OCI-LY3 (cell line): ENCODE results near the gene PPP1R9A.
"Not testable (repeated sequence)": the region's sequence is repeated elsewhere in the genome, so short reads cannot be mapped to it uniquely, and the experiment has no call there.

ENCODE experiments used
- H2AFZ ChIP-seq: fragments of 200-600, 300-600 bp; shearing (Covaris generic); 2 replicates; pipeline ENCODE4 v1.6.0; 2014; ENCODE audit warnings: antibody characterized with exemption, low read depth, low read length
- H3K27ac ChIP-seq: fragments of 200-600, 300-600 bp; sonication (generic); 2 replicates; pipeline ENCODE4 v1.5.1; 2014; ENCODE audit warnings: mild to moderate bottlenecking, low read length, moderate library complexity, mixed read lengths
- H3K27me3 ChIP-seq: fragments of 200-600, 300-600 bp; sonication (generic); 2 replicates; pipeline ENCODE4 v1.6.1; 2014; ENCODE audit warnings: low read depth, low read length, mixed read lengths
- H3K36me3 ChIP-seq: fragments of 200-600, 300-600 bp; sonication (generic); replicated peaks from 2 replicates; pipeline ENCODE3; 2014; ENCODE audit warnings: low read depth, low read length, mixed read lengths
- H3K4me1 ChIP-seq: fragments of 300-600, 200-600 bp; sonication (generic); 2 replicates; pipeline ENCODE4 v1.6.1; 2014; ENCODE audit warnings: low read length, mixed read lengths
- H3K4me2 ChIP-seq: fragments of 200-600, 300-600 bp; sonication (generic); 2 replicates; pipeline ENCODE4 v1.6.1; 2014; ENCODE audit warnings: low read length, mixed read lengths
- H3K4me3 ChIP-seq: fragments of 300-600, 200-600 bp; sonication (generic); 2 replicates; pipeline ENCODE4 v1.5.1; 2014; ENCODE audit warnings: antibody characterized with exemption, mild to moderate bottlenecking, low read length, moderate library complexity
- H3K79me2 ChIP-seq: fragments of 300-600, 200-600 bp; shearing (Covaris generic); 2 replicates; pipeline ENCODE4 v1.6.1; 2014; ENCODE audit warnings: mild to moderate bottlenecking, low read length, mixed read lengths
- H3K9ac ChIP-seq: fragments of 300-600, 200-600 bp; shearing (Covaris generic); 2 replicates; pipeline ENCODE4 v1.6.0; 2014; ENCODE audit warnings: mild to moderate bottlenecking, low read length, moderate library complexity
- H3K9me3 ChIP-seq: fragments of 200-600, 300-600 bp; shearing (Covaris generic); 2 replicates; pipeline ENCODE4 v1.6.1; 2014; ENCODE audit warnings: low read length, mixed read lengths; ENCODE audit not compliant: insufficient read depth
- H4K20me1 ChIP-seq: fragments of 200-600, 300-600 bp; sonication (generic); 2 replicates; pipeline ENCODE4 v1.6.1; 2016; ENCODE audit warnings: low read length, mixed read lengths; ENCODE audit not compliant: insufficient read depth
- CTCF ChIP-seq: fragments of 200-600, 300-600 bp; sonication (generic); IDR thresholded peaks from 2 replicates; pipeline ENCODE4 v1.5.1; 2014; ENCODE audit warnings: antibody characterized with exemption, low read length, low read depth
- EZH2phosphoT487 ChIP-seq: fragments of 200-600 bp; shearing (Covaris generic); IDR thresholded peaks from 2 replicates; pipeline ENCODE4 v1.6.1; 2018; ENCODE audit warnings: antibody characterized with exemption, mixed run types, low read depth

The PPP1R9A gene

DNA sequence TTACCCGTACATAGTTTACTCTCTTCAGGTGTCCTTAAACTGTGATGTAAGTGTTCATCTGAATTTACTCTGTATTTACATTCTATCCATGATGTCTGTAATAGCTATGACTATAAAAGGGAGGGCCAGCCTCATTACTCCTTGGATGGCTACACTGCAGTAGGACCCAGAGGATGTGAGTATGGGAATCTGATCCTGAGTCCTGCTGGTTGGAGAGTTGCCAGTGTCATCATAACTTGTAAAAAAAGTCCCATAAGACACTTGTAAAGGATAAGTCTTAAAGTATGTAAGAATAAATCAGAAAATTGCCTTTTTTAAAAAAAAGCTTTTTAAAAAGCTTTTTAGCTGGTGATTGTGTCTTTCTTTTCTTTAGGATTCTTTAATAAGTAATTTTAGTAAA lies 95.4 kb downstream of the PPP1R9A start:
- no peaks in the 10 kb centered on the region for H3K27me3 ChIP-seq
- H3K4me1 ChIP-seq: peaks cover 7% of the 10 kb centered on the region
- no peaks in the 10 kb centered on the region for H4K20me1 ChIP-seq
- H3K4me2 ChIP-seq: no peak overlapping the region
- H3K27ac ChIP-seq: no peak overlapping the region
- H3K79me2 ChIP-seq: no peaks in the 10 kb centered on the region
- H3K9me3 ChIP-seq: no peaks in the 10 kb centered on the region
- H3K4me3 ChIP-seq: no peak overlapping the region
- no peak overlapping the region for H2AFZ ChIP-seq
- H3K36me3 ChIP-seq: no peaks in the 10 kb centered on the region
- H3K9ac ChIP-seq: no peak overlapping the region
- no peak for TF ChIP-seq CTCF
- no peak for TF ChIP-seq EZH2phosphoT487

DNA sequence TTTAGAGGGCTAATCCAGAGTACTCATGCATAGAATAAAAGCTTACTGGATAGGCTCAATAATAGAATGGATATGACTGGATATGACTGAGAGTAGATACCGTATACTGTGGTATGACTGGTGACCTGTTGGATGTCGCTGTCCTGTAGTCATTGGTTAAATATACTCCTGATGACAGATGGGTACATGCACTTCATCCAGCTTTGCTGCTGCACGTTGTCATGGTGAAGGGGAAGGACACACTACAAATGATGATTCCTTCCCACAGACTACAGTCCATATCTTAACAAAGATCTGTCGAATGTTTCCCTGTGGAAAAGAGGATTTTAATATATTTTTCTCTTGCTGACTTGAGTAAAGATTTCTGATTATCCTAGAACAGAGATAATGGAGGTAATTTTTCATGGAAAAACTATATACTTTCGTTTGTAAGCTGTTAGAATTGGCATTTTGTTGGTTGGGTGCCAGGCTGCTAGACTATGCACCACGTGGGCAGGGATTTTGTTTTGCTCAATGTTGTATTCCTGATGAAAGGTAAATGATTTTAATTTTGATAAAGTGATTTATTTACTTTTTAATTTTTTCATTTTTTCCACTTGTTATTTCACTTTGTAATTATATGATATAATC lies 97.3 kb downstream of the PPP1R9A start:
- no peak overlapping the region for H3K4me2 ChIP-seq
- TF ChIP-seq CTCF (no peak), EZH2phosphoT487 (no peak)
- no peak overlapping the region for H3K27ac ChIP-seq
- no peak overlapping the region for H3K9ac ChIP-seq
- peaks cover 14% of the 10 kb centered on the region for H3K4me1 ChIP-seq
- no peaks in the 10 kb centered on the region for H3K27me3 ChIP-seq
- H4K20me1 ChIP-seq: no peaks in the 10 kb centered on the region
- H3K79me2 ChIP-seq: no peaks in the 10 kb centered on the region
- H3K4me3 ChIP-seq: no peak overlapping the region
- no peaks in the 10 kb centered on the region for H3K9me3 ChIP-seq
- H3K36me3 ChIP-seq: no peaks in the 10 kb centered on the region
- H2AFZ ChIP-seq: no peak overlapping the region

DNA sequence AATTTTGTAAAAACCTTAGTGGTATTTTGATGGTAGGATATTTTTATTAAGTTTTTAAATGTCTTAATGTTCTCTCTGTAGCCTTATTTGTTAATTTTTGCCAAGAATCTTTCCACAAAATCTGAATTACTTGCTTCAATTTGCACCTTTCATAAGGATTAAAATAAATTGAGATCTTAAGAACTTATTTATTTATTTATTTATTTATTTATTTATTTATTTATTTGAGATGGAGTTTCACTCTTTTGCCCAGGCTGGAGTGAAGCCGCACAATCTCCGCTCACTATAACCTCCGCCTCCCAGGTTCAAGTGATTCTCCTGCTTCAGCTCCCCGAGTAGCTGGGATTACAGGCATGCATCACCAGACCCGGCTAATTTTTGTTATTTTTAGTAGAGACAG lies 98.6 kb downstream of the PPP1R9A start:
- Histone ChIP-seq H2AFZ (no peak overlapping the region), H3K4me3 (no peak overlapping the region), H4K20me1 (no peaks in the 10 kb centered on the region), H3K79me2 (no peaks in the 10 kb centered on the region), H3K9ac (no peak overlapping the region), H3K9me3 (no peaks in the 10 kb centered on the region), H3K4me2 (no peak overlapping the region), H3K27me3 (no peaks in the 10 kb centered on the region), H3K27ac (no peak overlapping the region), H3K4me1 (peaks cover 14% of the 10 kb centered on the region), H3K36me3 (no peaks in the 10 kb centered on the region)
- TF ChIP-seq EZH2phosphoT487 (no peak), CTCF (no peak)

- not testable (repeated sequence) for H4K20me1 ChIP-seq, H3K4me1 ChIP-seq, H3K79me2 ChIP-seq, H3K9me3 ChIP-seq, H3K27me3 ChIP-seq, H3K27ac ChIP-seq, H3K36me3 ChIP-seq, H3K9ac ChIP-seq, H3K4me2 ChIP-seq, H3K4me3 ChIP-seq, H2AFZ ChIP-seq
Observed at GRCh38 chr7:95008773-95009172, 101.4 kb downstream of the PPP1R9A start.
